ENCODE data around the gene SLC9A7.

Gene SLC9A7

DNA sequence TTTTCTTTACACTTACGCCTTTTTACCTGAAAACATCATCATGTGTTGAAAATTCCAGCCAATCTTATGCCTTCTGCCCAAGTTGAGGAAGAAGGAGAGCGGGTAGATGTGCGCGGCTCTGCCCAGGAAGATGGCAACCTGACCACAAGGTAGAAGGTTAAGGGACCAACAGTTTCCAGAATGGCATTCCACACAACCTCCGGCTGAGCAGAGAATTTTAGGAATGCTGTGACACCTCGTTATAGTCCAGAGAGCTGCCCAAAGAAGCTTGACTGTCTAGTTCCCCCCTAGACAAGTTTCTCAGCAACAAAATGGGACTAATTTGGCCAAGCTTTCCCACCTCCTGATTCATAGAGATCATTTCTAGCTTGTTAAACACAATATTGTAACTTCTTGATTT lies 110.3 kb downstream of the SLC9A7 start:
- Mint-ChIP-seq H3K27ac (peak overlapping the region; percentile 68 to 91 (median 82)), H3K4me1 (peaks cover 36% of the 10 kb centered on the region), H3K4me3 (no peak overlapping the region), H3K36me3 (ENCODE audit: low read depth) (peaks cover 3% of the 10 kb centered on the region), H3K9me3 (peaks cover 7% of the 10 kb centered on the region), H3K27me3 (ENCODE audit: low read depth) (no peaks in the 10 kb centered on the region)
- no peak for TF ChIP-seq CTCF (IDR thresholded peaks at IDR 0.05; ENCODE audit: unreplicated experiment in 3 of 3)

DNA sequence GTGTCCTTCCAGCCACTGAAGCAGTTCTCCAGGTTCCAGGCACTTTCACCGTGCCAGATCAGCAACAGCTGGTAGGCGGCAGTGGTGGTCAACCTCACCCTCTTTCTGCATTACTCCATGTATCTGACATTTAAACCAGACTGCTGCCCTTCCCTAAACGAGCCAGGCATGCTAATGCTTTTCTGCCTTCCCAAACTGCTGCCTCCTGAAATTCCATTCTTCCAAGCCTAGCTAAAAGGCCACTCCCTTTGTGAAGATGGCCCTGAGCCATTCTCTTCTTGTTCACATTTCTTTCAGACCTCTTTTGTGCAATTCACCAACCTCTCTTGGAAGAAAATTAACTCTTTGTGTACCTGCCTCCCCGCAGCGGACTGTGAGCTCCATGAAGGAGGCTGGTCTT lies 111.7 kb downstream of the SLC9A7 start:
- Mint-ChIP-seq H3K27me3 (ENCODE audit: low read depth) (no peaks in the 10 kb centered on the region), H3K27ac (peak overlapping the region in 2 of 3 experiments; percentile 6 to 23), H3K9me3 (peaks cover 5% of the 10 kb centered on the region), H3K36me3 (ENCODE audit: low read depth) (no peaks in the 10 kb centered on the region), H3K4me1 (peaks cover 36% of the 10 kb centered on the region), H3K4me3 (no peak overlapping the region)
- TF ChIP-seq CTCF (IDR thresholded peaks at IDR 0.05; ENCODE audit: unreplicated experiment in 3 of 3), result no peak

- TF ChIP-seq CTCF (IDR thresholded peaks at IDR 0.05; ENCODE audit: unreplicated experiment in 3 of 3), result no peak
- H3K4me3 Mint-ChIP-seq, result no peak overlapping the region
- H3K9me3 Mint-ChIP-seq, result peaks cover 5% of the 10 kb centered on the region
- H3K27me3 Mint-ChIP-seq (ENCODE audit: low read depth), result no peaks in the 10 kb centered on the region
- no peaks in the 10 kb centered on the region for H3K36me3 Mint-ChIP-seq (ENCODE audit: low read depth)
- peaks cover 36% of the 10 kb centered on the region for H3K4me1 Mint-ChIP-seq
- no peak overlapping the region for H3K27ac Mint-ChIP-seq
These were observed 113.3 kb downstream of the SLC9A7 start for GRCh38 chrX:46645614-46646013.

- TF ChIP-seq CTCF (IDR thresholded peaks at IDR 0.05; ENCODE audit: unreplicated experiment in 3 of 3), result no peak
- Mint-ChIP-seq H3K4me3 (no peak overlapping the region), H3K27ac (no peak overlapping the region), H3K9me3 (peaks cover 5% of the 10 kb centered on the region), H3K4me1 (peaks cover 16% of the 10 kb centered on the region), H3K36me3 (ENCODE audit: low read depth) (no peaks in the 10 kb centered on the region), H3K27me3 (ENCODE audit: low read depth) (no peaks in the 10 kb centered on the region)
These were observed 115.3 kb downstream of the SLC9A7 start for GRCh38 chrX:46643636-46644035.

DNA sequence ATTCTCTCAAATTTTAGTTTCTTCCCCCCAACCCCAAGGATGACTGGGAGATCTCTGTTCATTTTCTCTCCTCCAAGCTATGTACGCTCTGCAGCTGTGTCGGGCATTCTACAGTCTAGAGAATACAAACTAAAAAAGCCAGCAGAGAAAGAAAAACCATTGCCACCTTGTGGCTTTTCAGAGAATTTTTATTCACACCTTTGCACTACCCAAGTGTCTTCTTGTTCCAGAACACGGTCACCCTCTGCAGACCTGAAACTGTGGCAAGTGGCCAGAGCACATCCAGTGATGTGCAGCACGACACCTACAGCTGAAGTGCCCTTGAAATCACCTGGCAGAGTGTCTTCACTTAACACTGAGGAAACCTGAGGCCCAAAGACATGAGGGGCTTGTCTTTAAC lies 116.8 kb downstream of the SLC9A7 start:
- Mint-ChIP-seq H3K27ac (no peak overlapping the region), H3K36me3 (ENCODE audit: low read depth) (no peaks in the 10 kb centered on the region), H3K27me3 (ENCODE audit: low read depth) (no peaks in the 10 kb centered on the region), H3K4me1 (peaks cover 1% of the 10 kb centered on the region), H3K9me3 (peaks cover 2% of the 10 kb centered on the region), H3K4me3 (no peak overlapping the region)
- TF ChIP-seq CTCF (IDR thresholded peaks at IDR 0.05; ENCODE audit: unreplicated experiment in 3 of 3), result peak in 2 of 3 experiments; percentile 16 to 25

- Mint-ChIP-seq H3K4me1 (no peaks in the 10 kb centered on the region), H3K36me3 (ENCODE audit: low read depth) (no peaks in the 10 kb centered on the region), H3K4me3 (no peak overlapping the region), H3K27me3 (ENCODE audit: low read depth) (no peaks in the 10 kb centered on the region), H3K9me3 (peaks cover under 1% of the 10 kb centered on the region), H3K27ac (no peak overlapping the region)
- no peak for TF ChIP-seq CTCF (IDR thresholded peaks at IDR 0.05; ENCODE audit: unreplicated experiment in 3 of 3)
These were observed 121.0 kb downstream of the SLC9A7 start for GRCh38 chrX:46637938-46638337.

Measured in nephron (organoid).